Measurements from ENCODE around the gene PIK3CB.
"Not testable (repeated sequence)": the region's sequence is repeated elsewhere in the genome, so short reads cannot be mapped to it uniquely, and the experiment has no call there.

PIK3CB gene

DNA sequence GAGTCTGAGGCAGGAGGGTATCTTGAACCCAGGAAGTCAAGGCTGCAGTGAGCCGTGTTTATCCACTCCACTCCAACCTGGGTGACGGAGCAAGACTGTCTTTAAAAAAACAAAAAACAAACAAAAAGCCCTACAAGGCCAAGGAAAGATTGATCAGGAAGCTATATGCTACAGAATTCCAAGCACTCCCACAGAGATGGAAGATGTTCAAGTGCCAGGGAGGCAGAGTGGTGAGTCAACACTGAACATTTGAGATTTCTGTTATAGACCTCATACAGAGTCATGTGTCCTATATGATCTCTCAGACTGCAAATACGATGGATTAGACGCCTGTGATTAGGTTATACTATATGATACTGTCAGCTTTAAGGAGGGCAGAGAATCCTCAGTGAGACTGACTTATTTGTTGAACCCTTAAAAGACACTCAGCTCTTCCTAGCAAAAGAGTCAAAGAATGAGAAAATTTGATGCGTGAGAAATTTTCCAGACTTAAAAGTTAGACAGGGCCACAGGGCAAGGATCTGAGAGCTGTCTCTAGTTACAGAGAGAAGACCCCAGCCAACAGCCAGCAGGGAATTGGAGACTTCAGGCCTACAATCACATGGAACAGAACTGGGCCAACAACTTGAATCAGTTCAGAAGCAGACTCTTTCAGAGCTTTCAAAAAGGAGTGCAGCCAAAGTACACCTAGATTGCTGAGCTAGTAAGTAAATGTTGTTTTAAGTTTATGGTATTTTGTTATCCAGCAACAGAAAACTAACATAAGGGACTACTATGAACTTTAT lies 107.6 kb downstream of the PIK3CB start:
- DNase-seq: no peak

DNA sequence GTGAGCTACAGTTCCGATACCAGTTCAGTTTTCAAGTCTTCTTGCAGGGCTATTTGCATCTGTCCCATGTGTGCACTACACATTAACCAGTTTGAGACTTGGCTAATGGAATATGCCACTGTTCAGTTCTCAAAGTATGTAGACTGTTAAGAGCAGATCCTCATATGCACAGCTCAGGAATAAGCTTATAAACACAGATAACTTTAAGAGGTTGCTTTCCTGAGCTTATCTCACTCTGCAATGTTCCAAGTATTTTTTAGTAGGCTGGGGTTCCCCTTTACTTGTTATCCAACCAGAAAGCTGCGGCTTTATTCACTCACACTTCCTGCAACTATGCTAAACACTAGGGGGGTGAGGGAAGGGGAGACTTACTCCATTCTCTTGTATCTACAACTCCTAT lies 108.7 kb downstream of the PIK3CB start:
- DNase-seq: not testable (repeated sequence)

- DNase-seq: no peak
These were observed 109.6 kb downstream of the PIK3CB start for GRCh38 chr3:138725116-138725515.

DNA sequence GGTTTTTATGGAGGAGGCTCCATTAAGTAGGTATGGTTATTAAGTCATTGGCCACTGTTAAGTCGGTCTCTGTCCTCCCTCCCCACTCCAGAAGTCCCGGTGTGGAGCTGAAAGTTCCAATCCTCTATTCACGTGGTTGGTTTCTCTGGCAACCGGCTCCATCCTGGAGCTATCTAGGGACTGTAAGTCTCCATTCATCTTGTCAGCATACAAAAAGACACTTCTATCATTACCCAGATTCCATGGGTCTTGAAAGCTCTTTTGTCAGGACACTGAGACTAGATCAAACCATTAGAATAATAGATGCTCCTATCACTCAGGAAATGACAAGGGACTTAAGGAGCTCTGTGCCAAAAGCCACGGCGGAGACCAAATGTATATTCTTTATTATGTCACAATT lies 110.3 kb downstream of the PIK3CB start:
- no peak for DNase-seq

DNA sequence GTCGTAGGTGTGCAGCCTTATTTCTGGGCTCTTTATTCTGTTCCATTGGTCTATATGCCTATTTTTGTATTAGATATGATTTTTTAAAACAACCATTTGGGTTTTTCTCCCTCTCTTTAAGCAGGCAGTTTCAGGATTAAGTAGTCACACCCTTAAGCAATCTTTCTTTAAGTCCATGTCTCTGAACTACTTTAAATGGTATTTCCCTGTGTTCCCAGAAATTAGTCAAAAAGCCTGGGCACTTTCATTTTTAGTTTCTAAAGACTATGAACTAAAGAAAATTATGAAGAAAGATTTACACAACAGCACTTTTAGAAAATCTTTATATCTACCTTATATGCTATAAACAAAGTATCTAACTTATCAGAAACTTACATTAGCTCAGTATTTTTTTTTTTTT lies 115.9 kb downstream of the PIK3CB start:
- DNase-seq: no peak

DNA sequence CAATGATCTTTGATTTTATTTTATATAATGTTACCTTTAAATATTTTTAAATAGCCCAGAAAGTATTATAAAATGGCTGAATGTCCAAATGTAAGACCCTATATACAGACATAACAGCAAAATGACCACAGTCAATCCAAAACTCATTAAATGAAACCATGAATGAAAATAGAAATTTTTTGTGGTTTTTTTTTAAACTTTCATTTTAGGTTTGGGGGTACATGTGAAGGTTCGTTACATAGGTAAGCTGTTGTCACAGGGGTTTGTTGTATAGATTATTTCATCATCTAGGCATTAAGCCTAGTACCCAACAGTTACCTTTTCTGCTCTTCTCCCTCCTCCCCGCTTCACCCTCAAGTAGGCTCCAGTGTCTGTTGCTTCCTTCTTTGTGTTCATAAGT lies 117.4 kb downstream of the PIK3CB start:
- no peak for DNase-seq

DNA sequence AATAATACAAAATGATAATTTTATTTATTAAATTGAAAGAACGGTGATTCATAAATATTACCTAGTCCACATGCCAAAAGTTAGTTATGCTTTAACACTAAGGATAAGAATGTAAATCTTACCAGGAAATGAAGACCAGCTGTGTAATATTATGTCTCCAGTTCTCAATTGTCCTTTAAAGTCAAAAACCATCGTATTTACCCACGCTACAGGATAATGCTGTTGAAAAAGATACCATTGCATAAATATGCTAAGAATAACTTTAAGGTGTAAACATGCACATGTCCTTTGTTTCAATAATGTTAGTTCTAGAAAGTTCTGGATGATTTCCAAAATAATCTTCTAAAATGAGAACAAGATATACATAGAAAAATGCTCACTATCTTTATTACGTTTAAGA lies 122.6 kb downstream of the PIK3CB start:
- DNase-seq: no peak

DNA sequence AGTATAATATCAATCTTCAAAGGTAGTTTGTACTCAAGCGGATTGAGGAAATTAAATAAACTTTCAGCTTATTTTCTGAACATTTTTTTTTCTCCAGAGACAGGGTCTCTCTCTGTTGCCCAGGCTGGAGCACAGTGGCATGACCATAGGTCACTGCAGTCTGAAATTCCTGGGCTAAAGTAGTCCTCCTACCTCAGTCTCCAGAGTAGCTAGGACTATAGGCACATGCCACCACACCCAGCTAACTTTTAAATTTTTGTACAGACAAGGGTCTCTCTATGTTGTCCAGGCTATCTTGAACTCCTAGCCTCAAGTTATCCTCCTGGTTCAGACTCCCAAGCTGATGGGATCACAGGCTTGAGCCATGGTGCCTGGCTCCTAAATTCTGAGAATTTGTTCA lies 129.1 kb downstream of the PIK3CB start:
- DNase-seq: no peak

GRCh38 chr3:138696666-138697370 lies 137.9 kb downstream of the PIK3CB start:
- no peak for DNase-seq

DNA sequence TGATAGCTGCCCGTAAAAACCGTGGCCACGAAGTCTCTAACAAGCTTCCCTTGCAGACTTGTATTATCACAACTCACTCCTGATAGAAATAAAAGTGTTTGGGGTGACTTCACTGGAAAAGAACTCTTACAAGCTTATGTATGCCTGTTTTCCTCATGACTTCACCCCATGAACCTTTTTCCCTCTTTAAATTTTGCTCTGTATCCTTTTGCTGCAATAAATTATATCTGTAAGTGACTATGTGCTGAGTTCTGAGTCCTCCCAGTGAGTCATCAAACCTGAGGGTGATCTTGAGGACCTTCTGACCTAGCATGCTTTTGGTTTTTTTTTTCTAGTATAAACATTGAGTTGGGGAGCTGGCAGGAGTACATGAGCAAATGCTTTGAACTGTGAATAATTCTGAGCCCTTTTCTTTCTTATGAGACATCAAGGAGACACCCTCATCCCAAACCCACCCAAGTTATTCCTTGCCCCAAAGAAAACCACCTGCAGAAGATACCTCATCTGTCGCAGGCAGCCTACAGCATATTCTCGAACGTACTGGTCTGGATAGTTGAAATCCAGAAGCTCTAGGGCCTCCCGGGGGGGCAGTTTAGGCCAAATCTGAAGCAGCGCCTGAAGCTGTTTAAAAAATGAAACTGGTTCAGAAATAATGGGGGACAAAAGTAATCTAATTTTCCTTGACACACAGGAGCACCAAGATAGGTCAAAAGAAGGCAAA lies 140.3 kb downstream of the PIK3CB start:
- peak in 1 of 2 experiments; percentile 74 for DNase-seq

GRCh38 chr3:138692152-138692551 lies 142.6 kb downstream of the PIK3CB start:
- no peak for DNase-seq

DNA sequence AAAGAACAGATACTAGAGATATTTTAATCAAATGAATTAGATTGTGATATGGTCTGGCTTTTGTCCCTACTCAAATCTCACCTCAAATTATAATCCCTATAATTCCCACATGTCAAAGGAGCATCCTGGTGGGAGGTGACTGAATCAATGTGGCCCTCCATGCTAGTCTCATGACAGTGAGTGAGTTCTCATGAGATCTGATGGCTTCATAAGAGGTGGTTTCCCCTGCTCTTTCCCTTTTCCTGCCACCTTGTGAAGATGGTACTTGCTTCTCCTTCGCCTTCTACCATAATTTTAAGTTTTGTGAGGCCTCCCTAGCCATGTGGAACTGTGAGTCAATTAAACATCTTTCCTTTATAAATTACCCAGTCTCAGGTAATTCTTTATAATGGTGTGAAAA lies 143.4 kb downstream of the PIK3CB start:
- no peak for DNase-seq

GRCh38 chr3:138690036-138690435 lies 144.7 kb downstream of the PIK3CB start:
- no peak for DNase-seq

GRCh38 chr3:138688871-138689299 lies 145.8 kb downstream of the PIK3CB start:
- no peak for DNase-seq

DNA sequence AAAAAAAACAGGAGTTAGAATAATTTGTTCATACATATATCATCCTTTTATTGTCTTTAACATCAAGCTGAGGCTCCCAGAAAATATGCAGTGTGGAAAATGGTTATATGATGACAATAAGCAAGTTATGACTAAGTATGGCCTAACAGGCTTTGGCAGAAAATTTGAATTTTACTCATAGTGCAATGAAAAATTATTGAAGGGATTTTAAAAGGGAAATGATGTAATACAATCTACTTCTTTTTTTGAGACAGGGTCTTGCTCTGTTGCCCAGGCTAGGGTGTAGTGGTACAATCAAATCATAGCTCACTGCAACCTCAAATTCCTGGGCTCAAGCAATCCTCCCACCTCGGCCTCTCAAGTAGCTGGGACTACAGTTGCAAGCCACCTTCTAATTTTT lies 147.5 kb downstream of the PIK3CB start:
- no peak for DNase-seq

DNA sequence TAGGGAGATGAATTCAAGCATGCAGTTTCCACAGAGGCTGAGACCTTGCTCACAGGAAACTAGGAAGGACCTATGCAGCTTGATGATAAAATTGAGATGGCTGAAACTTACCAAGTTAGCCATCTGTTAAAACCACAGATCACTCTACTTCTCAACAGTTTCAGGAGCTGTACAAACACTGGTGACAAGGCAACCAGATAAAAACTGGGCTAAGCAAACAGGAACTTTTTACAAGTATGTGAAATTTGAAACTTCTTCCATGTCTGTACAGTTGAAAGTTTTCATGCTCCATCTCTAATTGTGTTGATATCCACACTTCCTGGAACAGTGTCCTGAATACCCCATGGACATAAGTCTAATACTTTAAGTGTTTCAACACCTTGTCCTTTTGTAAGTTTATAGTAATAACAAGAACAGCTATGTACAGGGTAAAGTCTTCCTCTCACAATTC lies 147.9 kb downstream of the PIK3CB start:
- DNase-seq: peak in 1 of 2 experiments; percentile 14

GRCh38 chr3:138684396-138684795 lies 150.3 kb downstream of the PIK3CB start:
- DNase-seq: no peak

GRCh38 chr3:138682648-138683047 lies 152.1 kb downstream of the PIK3CB start:
- DNase-seq: no peak

GRCh38 chr3:138681463-138682220 lies 153.1 kb downstream of the PIK3CB start:
- no peak for DNase-seq

DNA sequence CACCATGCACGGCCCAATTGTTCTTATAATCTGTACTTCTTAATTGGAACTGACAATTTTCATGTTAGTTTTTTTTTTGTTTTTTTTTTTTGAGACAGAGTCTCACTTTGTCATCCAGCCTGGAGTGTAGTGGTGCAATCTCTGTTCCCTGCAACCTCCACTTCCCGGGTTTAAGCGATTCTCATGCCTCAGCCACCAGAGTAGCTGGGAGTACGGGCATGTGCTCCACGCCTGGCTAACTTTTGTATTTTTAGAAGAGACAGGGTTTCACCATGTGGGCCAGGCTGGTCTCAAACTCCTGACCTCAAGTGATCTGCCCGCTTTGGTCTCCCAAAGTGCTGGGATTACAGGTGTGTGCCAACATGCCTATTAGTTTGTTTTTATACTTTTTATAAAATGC lies 153.8 kb downstream of the PIK3CB start:
- not testable (repeated sequence) for DNase-seq

- DNase-seq: no peak
These were observed 155.8 kb downstream of the PIK3CB start for GRCh38 chr3:138678874-138679392.

- DNase-seq: no peak
These were observed 156.6 kb downstream of the PIK3CB start for GRCh38 chr3:138678086-138678485.

DNA sequence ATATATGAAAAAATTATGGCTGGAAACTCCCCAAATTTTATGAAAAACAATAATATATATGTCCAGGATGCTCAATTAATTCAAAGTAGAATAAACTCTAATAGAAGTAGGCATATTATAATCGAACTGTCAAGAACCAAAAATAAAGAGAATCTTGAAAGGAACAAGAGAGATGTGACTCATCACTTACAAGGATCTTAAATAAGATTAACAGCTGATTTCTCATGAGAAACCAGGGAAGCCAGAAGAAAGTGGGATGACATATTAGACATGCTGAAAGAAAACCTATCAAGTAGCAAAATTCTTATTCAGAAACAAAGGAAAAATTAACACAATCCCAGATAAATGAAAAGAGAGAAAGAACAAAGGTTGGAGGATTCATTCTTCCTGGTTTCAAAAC lies 159.3 kb downstream of the PIK3CB start:
- peak in 1 of 2 experiments; percentile 7 for DNase-seq
